ENCODE data around the gene RASGEF1C.
"Not testable (repeated sequence)": the region's sequence is repeated elsewhere in the genome, so short reads cannot be mapped to it uniquely, and the experiment has no call there.

RASGEF1C gene

DNA sequence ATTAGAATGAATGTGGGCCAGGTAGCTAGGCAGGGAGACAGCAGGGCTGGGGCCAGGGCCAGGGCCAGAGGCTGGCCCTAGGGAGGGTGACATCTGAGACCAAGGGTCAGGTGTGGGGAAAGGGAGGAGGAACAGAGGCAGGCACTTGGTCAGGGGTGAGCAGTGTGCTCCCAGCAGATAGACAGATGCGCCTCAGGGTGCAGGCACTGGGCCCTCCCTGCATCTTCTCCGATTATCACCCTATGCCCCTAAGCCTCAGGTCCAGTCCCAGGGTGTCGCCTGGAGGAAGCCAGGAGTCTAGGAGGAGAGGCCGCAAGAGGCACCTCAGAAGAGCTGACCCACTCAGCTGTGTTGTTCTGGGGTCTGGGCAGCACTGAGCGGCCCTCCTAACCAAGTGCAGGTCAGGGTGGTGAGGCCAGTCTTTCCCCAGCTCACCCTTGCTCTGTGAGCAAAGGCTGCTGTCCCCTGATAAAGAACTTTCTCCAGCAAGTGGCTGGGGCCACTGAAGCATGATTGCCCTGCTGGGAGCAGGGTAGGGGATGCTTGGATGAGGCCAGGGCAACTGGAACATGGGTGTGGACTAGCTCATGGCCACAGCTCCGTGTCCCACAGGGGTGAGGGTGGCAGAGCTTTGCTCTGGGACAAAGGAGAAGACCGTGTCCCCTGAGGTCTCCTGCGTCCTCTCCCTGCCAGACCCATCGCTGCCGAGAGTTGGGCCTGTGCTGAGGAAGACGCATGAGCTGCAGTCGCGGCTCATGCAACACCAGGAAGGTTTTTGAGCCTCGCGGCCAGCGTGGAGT is 2.1 kb upstream of the RASGEF1C start:
- no peak for DNase-seq

DNA sequence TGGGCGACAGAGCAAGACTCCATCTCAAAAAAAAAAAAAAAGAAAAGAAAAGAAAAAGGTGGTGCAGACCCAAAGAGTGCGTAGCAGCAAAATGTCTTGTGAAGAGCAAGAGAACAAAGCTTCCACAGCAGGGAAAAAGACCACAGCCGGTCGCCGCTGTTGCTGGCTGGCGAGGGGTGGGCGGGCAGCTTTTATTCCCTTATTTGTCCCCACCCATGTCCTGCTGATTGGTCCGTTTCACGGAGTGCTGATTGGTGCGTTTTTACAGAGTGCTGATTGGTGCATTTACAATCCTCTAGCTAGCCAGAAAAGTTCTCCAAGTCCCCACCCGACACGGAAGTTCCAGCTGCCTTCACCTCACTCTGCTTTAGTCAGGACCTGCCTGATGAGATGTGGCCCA is 1.1 kb upstream of the RASGEF1C start:
- DNase-seq, result not testable (repeated sequence)

DNA sequence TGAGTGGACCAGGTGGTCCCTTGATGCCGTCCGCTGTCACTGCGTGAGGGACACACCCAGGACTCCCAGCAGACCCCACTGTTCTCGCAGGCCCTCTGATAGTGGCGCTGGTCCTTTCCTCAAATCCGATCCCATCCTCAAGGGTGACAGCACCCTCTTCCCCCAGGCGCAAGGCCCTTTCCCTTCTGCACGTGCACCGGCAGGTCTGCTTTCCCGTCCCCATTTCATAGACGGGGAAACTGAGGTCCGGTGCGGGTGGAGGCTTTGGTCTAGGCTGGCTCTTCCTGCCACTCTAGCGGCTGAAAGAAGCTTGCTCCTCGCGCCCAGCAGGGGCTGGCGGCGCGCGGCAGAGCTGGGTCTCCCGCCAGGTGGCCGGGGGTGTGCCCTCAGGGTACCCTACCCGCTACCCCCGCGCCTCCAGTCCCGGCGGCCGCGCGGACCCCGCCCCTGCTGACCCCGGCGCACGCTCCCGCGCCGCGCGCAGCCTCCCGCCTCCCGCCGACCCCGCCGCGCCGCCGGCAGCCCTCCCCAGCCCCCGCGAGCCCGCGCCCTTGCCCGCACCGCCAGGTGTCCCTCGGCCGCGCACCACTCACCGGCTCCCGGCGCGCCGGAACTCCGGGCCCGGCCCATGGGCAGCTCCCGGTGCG is 453 bp downstream of the RASGEF1C start:
- no peak for DNase-seq

DNA sequence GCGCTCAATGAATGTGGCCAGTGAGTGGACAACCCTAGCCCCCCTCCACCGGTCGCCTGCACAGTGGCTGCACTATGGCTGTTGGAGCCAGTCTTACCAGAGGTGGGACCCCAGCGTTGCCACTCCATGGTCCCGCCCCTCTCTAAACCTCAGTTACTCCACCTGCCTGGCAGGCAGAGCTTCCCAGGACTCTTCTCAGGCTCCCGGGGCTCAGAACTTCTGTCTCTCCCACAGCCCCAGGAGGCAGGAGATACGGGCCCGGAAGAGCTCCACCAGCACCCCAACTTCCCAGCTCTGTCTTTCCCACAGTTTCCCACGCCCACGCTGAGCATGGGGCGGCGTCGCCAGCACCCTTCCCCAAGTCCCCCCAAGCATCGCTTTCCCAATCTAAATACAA is 975 bp downstream of the RASGEF1C start:
- no peak for DNase-seq

DNA sequence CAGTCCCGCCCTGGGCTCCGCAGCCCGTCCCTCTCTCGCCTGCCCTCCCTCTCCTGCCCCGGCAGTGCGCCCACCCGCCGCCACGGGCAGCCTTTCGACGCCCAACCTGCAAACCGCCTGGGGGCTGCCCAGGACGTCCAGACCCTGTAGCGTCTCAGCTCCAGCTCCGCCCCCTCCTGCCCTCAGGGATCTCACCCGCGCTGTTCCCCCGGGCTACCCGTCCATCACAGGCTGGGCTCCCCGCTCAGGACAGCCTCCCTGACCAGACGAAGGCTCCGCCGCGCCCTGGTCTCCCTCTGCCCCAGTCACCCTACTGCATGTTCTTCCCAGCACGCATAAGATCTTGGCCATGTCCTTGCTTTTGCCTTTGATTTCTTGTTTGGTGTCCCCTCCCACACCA is 1.4 kb downstream of the RASGEF1C start:
- DNase-seq, result no peak

DNA sequence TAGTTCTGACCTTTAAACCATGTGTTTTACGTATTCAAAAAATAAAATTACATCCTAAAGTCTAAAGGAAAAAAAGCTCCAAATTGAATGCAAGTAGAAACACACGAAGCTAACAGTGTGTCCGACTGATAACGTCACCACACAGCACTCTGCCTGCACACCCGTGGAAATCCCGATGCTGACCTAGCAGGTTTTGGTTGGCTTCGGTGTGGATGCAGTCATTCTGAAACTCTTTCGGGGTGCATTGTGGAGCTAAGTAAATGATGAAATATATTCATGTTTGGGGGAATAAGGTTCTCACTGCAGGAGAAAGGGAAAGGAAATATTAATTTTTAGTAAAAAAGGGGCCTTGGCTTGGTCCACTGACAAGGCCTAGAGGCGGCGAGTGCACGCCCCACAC is 2.0 kb downstream of the RASGEF1C start:
- DNase-seq, result no peak

DNA sequence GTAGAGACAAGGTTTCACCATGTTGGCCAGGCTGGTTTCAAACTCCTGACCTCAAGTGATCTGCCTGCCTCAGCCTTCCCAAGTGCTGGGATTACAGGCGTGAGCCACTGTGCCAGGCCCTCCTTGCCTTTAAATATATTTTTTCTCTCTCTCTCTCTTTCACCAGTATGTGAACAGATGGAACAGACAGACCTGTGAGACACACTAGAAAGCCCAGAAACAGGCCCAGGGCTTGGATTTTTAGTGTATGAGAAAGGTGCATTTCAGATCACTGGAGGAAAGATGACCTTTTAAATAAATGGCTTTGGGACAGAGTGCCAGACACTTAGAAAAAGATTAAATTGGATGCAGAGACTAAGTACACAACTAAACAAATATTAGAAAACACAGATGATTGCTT is 3.1 kb downstream of the RASGEF1C start:
- DNase-seq, result no peak

DNA sequence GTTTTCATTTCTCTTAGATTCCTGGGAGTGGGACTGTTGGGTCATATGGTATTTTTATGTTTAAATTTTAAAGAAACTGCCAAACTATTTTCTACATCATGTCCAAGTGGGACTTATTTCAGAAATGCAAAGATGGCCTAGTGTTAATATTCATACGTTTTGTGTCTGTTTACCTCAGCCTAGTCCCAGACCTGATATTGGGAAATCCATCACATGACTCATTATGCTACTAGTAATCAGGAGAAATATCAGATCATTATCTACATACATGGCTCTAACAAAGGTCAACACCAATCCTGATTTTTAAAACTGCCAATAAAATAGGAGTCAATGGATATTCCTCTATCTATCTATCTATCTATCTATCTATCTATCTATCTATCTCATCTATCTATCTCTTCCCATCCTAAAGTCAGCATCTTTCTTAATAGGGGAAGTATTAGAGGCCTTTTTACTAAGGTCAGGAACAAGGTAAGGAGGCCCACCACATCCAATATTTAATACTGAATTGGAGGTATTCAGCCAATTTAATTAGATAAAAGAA is 4.7 kb downstream of the RASGEF1C start:
- DNase-seq, result no peak

DNA sequence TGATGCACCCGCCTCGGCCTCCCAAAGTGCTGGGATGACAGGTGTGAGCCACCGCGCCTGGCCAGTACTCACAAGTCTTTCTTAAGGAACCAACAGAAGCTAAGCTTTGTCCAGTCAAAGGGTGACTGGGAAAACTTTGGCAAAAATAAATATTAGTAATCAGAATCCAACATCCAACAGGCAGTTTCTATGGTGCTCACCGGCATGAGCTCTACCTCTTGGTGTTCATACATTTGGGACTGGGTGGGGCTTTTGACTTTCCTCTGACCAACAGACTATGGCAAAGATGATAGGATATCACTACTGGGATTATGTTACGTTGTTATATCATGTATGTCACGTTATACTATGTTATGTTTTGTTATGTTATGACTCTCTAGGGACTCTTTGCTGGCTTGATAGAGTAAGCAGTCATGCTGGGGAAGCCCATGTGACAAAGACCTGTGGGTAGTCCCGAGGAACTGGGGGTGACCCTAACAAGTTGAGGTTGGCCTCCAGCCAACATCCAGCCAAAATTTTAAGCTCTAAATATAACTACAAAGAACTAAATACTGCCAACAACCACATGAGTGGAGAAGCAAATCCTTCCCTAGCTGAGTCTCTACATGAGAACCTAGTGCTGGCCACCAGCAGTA is 6.0 kb downstream of the RASGEF1C start:
- DNase-seq, result no peak

DNA sequence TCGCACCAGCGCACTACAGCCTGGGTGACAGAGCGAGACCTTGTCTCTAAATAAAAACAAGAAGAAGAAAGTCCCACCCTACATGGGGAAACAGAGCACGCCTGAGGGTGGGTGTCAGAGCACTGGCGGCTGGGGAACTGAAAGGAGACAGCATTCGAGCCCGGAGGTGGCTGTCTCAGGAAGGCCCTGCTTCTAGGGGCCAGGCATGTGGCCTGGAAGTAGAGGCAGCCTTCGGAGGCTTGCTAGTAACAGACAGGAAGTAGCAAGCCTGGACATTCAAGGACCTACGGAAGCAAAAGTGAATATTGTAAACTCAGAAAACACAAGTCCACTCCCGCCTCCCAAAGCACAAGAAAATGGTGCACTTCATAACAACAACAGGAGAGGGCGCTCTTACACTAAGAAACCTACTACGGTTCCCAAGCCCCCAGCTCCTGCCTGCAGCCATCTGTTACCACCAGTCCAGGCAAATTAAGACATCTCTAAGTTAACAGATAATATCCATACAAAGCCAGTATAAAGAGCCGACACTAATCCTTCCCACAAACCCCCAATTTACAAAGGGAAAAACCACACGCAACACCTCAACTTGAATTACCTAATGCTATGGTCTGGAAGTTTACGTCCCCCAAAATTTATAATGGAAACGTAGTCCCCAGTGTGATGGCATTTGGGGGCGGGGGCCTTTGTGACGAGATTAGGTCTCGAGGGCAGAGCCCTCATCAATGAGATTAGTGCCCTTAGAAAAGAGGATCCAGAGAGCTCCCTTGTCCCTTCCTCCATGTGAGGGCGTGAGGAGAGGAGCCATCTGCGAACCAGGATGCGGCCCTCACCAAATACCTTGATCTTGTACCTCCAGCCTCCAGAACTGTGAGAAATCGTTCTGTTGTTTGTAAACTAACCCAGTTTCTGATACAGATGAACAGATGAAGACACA is 7.7 kb downstream of the RASGEF1C start:
- no peak for DNase-seq

DNA sequence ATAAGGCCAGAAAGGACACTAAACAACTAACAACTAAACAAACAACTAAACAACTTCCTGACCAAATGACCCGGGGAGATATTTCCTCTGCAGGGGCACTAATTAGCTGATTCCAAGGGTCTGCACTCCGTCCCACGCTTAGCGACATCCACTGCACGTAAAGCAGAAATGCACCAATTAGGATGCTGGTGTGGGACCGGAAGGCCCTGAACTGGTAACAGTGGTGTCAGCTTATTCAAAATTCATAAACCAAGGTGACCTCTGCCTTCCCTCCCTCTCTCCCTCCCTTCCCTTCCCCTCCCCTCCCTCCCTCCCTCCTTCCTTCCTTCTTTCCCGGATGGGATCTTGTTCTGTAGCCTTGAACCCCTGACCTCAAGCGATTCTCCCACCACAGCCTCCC is 9.6 kb downstream of the RASGEF1C start:
- no peak for DNase-seq

DNA sequence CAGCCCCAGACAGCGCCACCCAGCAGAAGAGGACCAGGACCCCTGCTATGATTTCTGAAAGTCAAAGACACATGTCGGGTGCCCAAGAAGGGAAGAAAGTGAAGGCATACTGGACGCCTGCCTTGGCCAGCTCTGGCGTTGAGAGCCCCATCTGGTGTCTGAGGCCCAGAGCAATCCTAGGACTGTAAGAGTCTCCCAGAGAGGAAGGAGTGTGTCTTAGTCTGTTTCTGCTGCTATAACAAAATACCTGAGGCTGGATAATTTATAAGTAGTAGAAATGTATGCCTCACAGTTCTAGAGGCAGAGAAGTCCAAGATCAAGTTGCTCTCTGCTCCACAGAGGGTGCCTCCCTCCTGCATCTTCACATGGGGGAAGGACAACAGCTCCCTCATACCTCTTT is 10.8 kb downstream of the RASGEF1C start:
- no peak for DNase-seq

DNA sequence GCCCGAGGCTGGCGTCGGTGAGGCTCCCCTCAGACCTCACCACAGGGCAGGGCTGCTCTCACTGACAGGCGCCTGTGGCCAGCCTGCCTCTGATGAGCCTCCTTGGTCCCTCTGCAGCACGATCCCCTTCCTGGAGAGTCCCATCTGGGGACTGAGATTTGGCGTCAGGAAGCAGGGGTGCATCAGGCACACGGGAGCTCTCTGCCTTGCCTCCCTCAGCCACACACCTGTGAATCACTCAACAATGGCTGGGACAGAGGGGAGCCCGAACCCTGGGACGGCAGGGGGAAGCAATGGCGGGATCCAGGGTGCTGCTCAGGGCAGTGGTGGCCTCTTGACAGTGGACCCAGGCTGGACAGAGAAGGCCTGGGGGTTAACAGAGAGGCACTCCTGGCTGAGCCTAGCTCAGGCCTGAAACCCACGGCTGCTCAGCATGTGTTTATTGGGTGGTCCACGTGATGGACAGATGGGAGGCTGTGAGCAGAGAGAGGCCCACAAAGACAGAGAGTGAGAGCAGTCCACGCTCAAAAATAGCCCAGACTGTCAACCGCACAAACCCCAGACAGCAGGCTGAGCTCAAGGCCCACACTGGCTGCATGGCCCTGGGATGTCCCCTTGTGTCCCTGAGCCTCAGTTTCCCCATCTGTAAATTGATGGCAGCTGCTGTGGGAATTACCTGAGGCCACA is 11.9 kb downstream of the RASGEF1C start:
- no peak for DNase-seq

DNA sequence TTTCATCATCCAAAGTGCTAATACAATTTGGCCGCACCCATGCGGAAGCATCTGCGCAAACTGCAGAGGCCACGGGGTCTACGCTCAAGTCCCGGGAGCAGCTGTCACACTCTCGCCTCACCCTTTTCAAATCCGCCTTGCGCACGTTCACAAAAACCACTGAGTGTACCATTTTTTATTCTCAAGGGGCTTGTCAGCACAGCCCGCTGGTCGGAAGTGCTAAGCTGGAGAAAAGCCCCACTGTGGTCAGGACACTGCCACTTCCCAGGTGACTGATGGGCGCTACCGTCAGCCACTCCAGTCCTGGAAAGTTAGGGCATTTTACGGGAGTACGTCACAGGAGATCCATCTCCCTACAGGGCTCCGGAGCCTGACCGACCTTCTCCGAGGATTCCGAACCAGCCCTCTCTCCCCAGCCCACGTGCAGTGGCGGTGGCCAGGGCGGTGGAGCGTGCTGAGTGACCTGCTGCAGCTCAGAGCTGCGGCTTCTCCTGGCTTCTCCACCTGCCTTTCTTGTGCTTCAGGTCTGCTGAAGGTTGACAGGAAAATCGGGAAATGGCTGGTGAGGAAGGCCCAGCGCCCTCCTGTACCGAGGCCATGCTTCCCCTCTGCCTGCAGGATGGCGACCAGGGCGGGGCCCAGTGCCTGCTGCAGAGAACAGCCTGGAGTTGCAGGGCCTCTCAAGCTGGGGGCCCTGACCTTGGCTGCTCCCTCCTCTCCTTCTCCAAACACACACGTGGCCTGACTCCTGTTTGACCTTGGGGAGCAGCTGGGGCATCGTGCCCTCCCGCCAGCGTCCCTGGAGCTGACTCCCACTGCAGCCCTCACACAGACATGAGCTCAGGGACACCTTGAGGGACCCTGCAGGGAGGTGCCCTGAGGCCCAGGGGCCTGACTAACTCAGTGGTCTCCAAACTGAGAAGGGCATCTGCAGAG is 14.3 kb downstream of the RASGEF1C start:
- DNase-seq, result no peak

DNA sequence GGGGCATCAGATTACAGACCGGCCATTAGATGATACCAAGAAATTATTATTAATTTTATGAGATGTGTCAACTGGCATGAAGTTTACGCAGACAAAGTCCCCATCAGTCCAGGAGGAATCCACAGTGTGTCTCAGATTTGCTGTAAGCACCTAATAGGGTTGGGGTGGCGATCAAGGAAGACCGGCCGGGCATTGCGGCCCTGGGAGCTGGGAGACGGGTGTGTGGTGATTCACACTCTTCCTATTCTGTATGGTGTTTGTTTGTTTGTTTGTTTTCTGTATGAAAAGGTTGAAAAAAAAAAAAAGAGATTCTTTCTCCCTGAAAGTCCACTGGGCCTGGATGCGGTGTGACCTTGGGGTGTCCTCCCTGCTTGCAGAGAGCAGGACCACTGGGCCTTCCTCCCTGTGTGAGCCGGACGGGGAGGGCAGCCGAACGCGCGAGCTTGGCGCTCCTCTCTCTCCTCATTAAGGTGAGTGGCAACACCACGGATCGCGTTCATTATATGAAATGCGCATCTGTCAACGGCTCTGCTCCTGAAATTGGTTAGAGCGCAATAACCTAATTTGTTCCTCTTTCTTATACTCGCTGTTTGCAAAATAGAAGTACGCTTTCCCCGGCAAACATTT is 15.1 kb downstream of the RASGEF1C start:
- no peak for DNase-seq

DNA sequence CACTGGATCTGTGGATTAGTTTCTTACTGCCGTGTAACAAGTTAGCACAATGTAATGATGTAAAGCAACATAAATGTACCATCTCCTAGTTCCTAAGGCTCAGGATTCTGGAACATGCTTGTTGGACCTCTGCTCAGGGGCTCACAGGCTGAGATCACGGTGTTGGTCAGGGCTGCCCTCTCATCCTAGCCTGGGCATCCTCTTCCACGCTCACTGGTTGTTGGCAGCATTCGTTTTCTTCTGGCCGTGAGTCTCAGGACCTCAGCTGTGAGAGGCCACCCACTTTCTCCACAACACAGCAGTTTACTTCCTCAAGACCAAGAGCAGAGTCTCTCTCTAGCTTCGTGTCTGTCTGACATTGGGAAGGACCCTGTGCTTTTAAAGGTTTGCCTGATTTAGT is 17.3 kb downstream of the RASGEF1C start:
- no peak for DNase-seq

DNA sequence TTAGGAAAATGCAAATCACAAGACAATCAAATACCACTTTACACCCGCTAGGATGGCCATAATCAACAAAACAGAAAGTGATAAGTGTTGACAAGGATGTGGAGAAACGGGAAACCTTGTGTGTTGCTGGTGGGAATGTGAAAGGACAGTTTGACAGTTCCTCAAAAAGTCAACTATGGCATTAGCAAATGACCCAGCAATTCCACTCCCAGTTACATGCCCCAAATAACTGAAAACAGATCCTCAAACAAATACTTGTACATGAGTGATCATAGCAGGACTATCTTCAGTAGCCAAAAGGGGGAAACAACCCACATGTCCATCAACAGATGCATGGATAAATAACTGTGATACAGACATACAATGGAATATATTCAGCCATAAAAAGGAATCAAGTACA is 21.2 kb downstream of the RASGEF1C start:
- DNase-seq, result no peak

DNA sequence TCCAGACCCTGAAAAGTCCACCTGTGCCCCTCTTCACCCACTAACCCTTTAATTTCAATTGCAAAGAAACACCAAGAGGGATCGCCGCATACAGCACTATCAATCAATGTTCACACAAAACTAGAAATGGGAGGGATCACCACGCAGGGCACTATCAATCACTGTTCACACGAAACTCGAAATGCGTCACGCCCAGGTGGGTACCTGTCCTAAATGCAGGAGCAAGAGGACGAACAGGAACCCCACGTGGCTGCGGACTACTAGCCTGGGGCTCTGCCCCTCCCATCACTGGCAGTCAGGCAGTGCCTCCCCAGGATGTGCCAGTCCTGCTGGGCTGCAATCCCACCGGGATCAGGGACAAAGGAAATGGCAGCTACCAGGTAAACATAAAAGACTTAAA is 28.2 kb downstream of the RASGEF1C start:
- DNase-seq, result no peak

DNA sequence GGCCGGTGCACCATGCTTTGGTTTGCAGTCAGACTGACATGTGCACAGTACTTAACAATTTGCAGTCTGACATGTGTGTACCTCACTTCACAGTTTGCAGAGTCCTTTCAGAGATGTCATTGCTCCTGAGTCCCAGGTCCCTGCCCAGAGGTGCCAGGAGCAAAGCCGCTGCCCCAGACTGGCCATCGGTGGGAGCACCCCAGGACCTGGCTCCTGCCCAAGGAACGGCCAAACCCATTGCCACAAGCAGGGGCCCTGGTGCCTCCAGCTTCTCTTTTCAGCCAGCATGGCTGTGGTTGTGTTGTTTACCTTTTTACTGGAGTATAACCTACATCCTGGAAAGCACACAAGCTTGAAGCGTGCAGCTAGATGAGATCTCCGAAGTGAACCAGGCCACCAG is 28.6 kb downstream of the RASGEF1C start:
- DNase-seq, result no peak

Measured in amniotic stem cell (primary cell).